SU-DHL-6 (cell line): ENCODE data around the gene XKR7.

Source experiments
- H2AFZ ChIP-seq: fragments of 200-600 bp; sonication (generic); 2 replicates; pipeline ENCODE4 v1.6.1; 2014; ENCODE audit warnings: low read depth, mild to moderate bottlenecking, moderate library complexity, mixed read lengths, antibody characterized with exemption, low read length; ENCODE audit not compliant: severe bottlenecking
- H3F3A ChIP-seq: fragments of 200-600 bp; shearing (Covaris generic); 2 replicates; pipeline ENCODE4 v1.6.0; 2016; ENCODE audit warnings: antibody characterized with exemption, mild to moderate bottlenecking; ENCODE audit not compliant: insufficient read depth
- H3K27ac ChIP-seq: fragments of 200-600 bp; sonication (generic); 2 replicates; pipeline ENCODE4 v1.5.1; 2016; ENCODE audit warnings: low read depth, mild to moderate bottlenecking, low read length, moderate library complexity, mixed read lengths
- H3K27me3 ChIP-seq: fragments of 200-600 bp; sonication (generic), shearing (Covaris generic); 2 replicates; pipeline ENCODE4 v1.6.0; 2014; ENCODE audit warnings: mild to moderate bottlenecking, low read length
- H3K36me3 ChIP-seq: fragments of 200-600 bp; sonication (generic); 2 replicates; pipeline ENCODE4 v1.6.1; 2014; ENCODE audit warnings: mild to moderate bottlenecking, low read length, mixed read lengths
- H3K4me2 ChIP-seq: fragments of 300-600, 200-600 bp; shearing (Covaris generic), sonication (generic); 2 replicates; pipeline ENCODE4 v1.6.0; 2014; ENCODE audit warnings: low read length, low read depth, mild to moderate bottlenecking; ENCODE audit not compliant: poor library complexity, severe bottlenecking
- H3K4me3 ChIP-seq: fragments of 200-600 bp; sonication (generic); 2 replicates; pipeline ENCODE4 v1.5.1; 2014; ENCODE audit warnings: antibody characterized with exemption, low read length, mild to moderate bottlenecking, mixed read lengths; ENCODE audit not compliant: insufficient read depth, poor library complexity, severe bottlenecking
- H3K79me2 ChIP-seq: fragments of 200-600 bp; sonication (generic); 2 replicates; pipeline ENCODE4 v1.6.1; 2014; ENCODE audit warnings: mild to moderate bottlenecking, low read length, moderate library complexity; ENCODE audit not compliant: insufficient read depth
- H3K9ac ChIP-seq: fragments of 200-600 bp; sonication (generic); 2 replicates; pipeline ENCODE4 v1.7.0; 2014; ENCODE audit warnings: mild to moderate bottlenecking, low read length
- H3K9me2 ChIP-seq: fragments of 200-600 bp; sonication (generic); replicated peaks from 2 replicates; pipeline ENCODE4 v1.6.1; 2014; ENCODE audit warnings: low read length; ENCODE audit not compliant: insufficient read depth
- H3K9me3 ChIP-seq: fragments of 200-600 bp; sonication (generic); 2 replicates; pipeline ENCODE4 v1.6.1; 2014; ENCODE audit warnings: low read length, mixed read lengths; ENCODE audit not compliant: insufficient read depth
- H4K20me1 ChIP-seq: fragments of 200-600 bp; sonication (generic); 2 replicates; pipeline ENCODE4 v1.6.1; 2014; ENCODE audit warnings: low read depth, mild to moderate bottlenecking, antibody characterized with exemption, low read length, moderate library complexity, mixed read lengths
- CTCF ChIP-seq: fragments of 200-600 bp; sonication (generic); IDR thresholded peaks from one replicate; pipeline ENCODE4 v1.5.1; 2017; ENCODE audit warnings: antibody characterized with exemption, mild to moderate bottlenecking, low read length, moderate library complexity; ENCODE audit not compliant: insufficient read depth, poor library complexity, severe bottlenecking
- EZH2phosphoT487 ChIP-seq: fragments of 200-600 bp; sonication (generic), shearing (Covaris generic); conservative IDR thresholded peaks from 2 replicates; pipeline ENCODE4 v1.6.1; 2018; ENCODE audit warnings: mild to moderate bottlenecking, antibody characterized with exemption, low read length, moderate library complexity, mixed read lengths

XKR7 gene

GRCh38 chr20:31953556-31954148 lies 14.3 kb upstream of the XKR7 start:
- Histone ChIP-seq H3K9me2 (no peaks in the 10 kb centered on the region), H2AFZ (no peak overlapping the region), H3K4me3 (no peak overlapping the region), H3K27ac (no peak overlapping the region), H3F3A (no peaks in the 10 kb centered on the region), H4K20me1 (0 out of 2 replicates have a peak, but pooled peaks cover 5% of the 10 kb centered on the region), H3K79me2 (peaks cover 24% of the 10 kb centered on the region), H3K9me3 (no peaks in the 10 kb centered on the region), H3K36me3 (peaks cover 8% of the 10 kb centered on the region), H3K4me2 (no peak overlapping the region), H3K9ac (no peak overlapping the region), H3K27me3 (no peaks in the 10 kb centered on the region)
- TF ChIP-seq EZH2phosphoT487 (no peak), CTCF (no peak)

- Histone ChIP-seq H3K9me2 (no peaks in the 10 kb centered on the region), H2AFZ (no peak overlapping the region), H3K9me3 (no peaks in the 10 kb centered on the region), H4K20me1 (0 out of 2 replicates have a peak, but pooled peaks cover 5% of the 10 kb centered on the region), H3K36me3 (0 out of 2 replicates have a peak, but pooled peaks cover 4% of the 10 kb centered on the region), H3K9ac (no peak overlapping the region; the same call in 1 of the 2 replicates), H3K79me2 (peaks cover 22% of the 10 kb centered on the region), H3K27ac (no peak overlapping the region), H3F3A (no peaks in the 10 kb centered on the region), H3K4me2 (no peak overlapping the region), H3K4me3 (no peak overlapping the region), H3K27me3 (no peaks in the 10 kb centered on the region)
- TF ChIP-seq EZH2phosphoT487 = no peak
- no peak for TF ChIP-seq CTCF
These were observed 13.5 kb upstream of the XKR7 start for GRCh38 chr20:31954500-31954899.

GRCh38 chr20:31956556-31957526 lies 11.1 kb upstream of the XKR7 start:
- Histone ChIP-seq H3K27ac (no peak overlapping the region), H2AFZ (no peak overlapping the region), H3F3A (no peaks in the 10 kb centered on the region), H3K9me3 (no peaks in the 10 kb centered on the region), H4K20me1 (no peaks in the 10 kb centered on the region), H3K4me3 (no peak overlapping the region), H3K9ac (no peak overlapping the region), H3K27me3 (no peaks in the 10 kb centered on the region), H3K36me3 (no peaks in the 10 kb centered on the region), H3K79me2 (no peaks in the 10 kb centered on the region), H3K4me2 (no peak overlapping the region), H3K9me2 (no peaks in the 10 kb centered on the region)
- no peak for TF ChIP-seq EZH2phosphoT487
- no peak for TF ChIP-seq CTCF
